GM18867 (cell line): Measurements from ENCODE around the gene COPA.

Source experiments
- ATAC-seq: cut with Tn5 transposase; IDR thresholded peaks from one replicate; pipeline ENCODE4 v1.9.1; 2021; ENCODE audit warnings: mild to moderate bottlenecking, moderate library complexity; ENCODE audit not compliant: unreplicated experiment

Gene COPA

DNA sequence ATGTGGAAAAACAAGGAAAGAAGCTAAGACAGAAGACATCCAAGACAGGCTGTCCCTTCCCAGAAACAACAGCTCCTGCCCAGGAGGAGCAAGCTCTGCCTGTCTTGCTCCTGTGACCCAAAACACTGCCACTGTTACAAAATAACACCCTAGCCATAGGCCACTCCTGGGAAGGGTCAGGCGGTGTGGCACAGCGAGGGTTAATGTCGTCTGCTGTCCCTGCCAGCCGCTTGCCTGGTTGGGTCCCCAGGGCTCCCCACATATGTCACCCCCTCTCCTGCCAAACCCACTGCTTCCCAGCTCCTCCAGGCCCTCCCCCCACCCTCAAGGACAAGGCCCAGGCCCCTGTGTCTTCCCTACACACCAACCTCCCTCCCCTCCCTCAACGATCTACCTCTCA, 20.0 kb upstream of the COPA start:
- ATAC-seq = no peak

DNA sequence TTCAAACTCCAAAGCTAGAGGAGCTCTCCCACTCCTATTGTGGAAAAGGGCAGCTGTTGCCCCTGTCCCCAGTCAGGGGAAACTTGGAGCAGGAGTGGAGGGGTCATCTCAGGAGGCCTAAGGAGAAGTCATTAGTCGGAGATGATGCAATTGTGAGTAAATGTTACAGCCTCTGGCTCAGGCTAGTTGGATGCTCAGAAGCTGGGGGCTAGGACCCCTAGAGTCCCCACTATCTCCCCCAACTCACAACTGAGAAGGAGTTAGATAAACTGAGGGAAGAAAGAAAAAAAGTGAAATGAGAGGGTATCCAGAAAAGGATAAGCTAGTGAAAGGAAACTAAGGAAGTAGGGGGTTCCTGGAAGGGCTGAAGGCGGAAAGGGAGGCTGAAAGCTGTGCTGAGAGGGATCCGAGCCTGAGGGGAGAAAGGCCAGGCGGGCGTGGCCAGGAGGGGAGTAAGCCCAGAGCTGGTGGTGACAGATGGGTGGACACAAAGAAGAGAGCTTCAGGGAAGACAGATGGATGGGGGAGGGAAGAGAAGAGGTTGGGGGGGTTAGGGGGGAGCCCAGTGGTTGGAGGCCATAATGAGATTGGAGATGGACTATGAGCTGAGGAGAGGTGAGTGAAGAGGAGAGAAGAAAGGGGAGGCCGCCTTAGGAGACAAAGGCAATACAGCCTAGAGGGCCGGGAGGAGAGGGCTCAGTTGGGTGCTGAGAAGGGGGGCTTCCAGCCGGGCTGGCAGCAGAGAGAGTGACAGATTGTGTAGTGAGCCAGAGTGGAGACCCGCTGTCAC, 19.3 kb upstream of the COPA start:
- no peak for ATAC-seq

DNA sequence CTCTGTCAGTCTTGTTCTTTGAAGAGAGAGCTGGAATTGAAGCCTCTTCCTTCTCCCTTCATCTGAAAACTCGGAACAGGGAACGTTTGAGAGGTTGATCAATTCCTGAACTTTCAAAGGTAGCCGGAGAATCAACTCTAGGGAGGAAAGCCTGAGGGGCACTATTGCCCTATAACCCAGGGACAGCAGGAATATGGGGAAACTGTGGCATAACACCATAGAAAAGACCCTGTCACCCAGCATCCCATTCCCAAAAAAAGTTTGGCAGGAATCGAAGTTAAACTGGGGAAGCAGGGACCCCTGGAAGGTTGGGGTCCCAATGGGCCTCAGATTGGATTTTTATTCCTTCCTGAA, 18.7 kb upstream of the COPA start:
- ATAC-seq = no peak

DNA sequence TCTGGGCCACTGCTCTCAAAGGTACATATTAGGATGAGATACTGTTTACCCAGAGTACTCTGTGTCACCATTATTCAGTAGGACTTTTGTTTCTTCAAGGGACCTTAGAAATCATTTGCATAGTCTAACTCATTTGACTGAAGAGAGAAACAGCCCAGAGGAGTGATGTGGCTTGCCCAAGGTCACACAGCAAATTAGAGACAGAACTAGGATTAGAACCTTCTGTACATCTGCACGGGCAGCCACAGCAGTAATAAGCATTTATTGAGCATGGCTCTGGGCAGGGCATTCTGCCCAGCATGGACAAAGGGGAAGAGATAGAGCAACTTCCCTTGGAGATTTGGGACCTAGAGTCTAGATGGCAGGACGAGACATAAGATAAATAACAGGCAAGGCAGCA, 18.1 kb upstream of the COPA start:
- no peak for ATAC-seq

DNA sequence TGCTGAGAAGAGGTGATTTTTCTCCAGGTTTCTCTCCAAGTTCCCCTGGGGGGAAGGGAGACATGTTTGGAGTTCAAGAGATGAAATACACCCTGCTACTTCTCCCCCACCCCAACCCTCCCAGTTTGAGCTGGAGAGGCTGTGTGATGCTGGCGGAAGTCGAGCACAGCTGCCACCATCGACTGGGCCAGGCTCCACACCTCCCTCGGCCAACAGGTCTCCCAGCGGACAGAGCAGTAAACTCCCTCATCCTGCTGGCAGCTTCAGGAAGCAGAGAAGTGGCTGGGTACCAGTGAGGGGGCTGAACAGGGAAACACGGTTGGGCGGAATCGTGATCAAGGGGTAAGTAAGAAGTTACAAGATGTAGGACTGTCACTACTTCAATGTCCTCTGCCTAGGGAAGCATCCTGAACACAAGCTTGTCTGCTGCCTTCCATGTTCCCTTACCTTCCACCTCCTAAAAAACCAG, 17.2 kb upstream of the COPA start:
- ATAC-seq = no peak

DNA sequence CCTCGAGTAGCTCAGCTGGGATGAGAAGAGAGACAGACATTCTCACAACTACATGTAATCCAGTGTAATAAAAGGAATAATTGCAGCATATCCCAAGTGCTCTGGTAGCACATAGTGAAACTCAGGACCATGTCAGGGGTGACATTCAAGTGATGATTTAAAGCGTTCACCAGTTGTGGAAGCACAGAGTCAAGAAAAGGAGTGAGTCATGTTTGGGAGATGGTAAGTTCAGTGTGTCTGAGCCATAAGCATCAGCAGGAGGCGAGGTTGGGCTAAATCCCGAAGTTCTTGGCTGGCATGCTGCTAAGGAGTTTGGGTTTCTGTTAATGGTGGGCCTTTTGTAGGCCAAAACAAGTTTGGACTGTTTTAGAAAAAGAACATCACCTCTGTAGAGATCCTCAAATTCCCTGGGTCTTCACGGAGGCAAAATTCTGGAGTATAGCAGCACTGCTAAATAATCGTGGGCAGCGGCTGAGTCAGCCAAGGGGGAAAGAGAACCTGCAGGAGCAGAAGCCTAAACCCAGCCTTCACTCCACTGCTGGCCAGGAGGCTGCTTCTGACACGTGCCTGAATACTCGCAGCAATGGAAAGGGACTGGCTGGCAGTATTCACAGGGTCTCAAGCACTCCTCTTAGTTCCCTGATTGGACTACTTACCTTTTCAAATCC, 16.6 kb upstream of the COPA start:
- ATAC-seq = no peak

DNA sequence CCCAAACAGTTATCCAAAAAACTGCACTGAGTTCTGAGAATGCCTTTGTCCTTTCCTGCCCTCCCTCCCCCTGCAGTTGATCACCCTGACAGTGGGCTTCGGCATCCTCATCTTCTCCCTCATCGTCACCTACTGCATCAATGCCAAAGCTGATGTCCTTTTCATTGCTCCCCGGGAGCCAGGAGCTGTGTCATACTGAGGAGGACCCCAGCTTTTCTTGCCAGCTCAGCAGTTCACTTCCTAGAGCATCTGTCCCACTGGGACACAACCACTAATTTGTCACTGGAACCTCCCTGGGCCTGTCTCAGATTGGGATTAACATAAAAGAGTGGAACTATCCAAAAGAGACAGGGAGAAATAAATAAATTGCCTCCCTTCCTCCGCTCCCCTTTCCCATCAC, 15.0 kb upstream of the COPA start:
- no peak for ATAC-seq

DNA sequence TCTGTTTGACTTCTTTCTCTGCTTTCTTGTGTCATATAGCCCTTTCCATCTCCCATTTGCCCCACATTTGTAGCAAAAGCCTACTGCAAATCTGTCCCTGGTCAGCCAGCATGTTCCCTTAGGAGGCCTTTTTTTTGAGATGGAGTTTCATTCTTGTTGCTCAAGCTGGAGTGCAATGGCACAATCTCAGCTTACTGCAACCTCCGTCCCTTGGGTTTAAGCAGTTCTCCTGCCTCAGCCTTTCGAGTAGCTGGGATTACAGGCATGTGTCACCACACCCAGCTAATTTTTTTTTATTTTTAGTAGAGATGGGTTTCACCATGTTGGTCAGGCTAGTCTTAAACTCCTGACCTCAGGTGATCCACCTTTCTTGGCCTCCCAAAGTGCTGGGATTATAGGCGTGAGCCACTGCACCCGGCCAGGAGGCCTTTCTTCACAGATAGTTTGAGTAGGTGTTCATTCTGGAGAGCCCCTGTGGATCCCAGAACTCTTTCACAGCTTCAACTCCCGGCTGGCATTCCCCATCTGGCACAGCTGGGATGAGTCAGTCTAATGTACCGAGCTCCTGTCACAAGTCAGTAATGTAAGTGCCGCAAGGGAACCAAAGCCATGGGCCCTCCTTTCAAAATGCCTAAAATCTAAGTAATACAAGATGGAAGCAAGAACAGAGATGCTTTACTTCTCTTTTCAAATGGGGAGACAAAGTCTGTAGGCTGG, 14.4 kb upstream of the COPA start:
- ATAC-seq = no peak

DNA sequence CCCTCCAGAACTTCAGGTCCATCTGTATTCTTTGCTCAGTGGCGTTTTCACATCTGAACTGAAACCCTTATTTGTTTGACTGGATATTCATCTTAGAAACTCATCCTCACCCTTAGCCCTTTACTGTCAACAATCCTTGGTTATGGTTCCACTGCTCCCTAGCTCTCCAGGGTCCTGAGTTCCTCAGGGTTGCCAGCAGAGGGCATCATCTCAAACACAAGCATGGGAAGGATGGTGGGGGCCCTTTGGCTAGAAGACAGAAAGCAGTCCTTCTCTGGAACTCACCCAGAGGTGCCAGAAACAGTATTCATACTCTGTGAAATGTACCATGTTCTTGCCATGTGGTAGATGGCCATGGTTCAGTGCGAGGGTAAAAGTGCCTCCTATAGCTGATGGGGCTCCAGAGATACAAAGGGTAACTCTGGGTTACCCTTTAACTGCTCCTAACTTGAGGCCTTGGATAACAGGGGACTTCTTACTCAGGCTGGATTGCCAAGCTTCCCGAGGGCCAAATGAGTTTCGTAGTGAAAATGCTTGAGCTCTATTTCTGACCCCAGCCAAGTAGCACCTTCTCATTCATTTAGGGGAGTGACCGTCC, 11.4 kb upstream of the COPA start:
- no peak for ATAC-seq

DNA sequence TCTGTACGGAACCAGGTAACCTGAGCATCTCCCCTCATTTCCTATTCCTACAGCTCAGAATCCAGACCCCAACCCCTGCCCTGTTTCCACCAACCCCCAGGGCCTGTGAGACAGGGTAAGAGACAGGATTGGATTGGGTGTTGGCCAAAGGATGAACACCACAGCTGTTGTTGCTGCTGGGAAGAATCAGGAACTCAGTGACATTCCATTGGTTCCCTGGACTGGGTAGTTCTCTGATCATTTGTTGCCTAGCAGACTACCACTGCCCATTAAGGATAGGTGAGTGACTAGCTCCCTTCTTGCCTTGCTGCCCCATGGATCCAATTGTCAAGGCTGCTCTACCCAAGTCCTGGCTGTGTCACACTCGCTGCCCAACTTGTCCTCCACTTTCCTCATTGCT, 10.2 kb upstream of the COPA start:
- no peak for ATAC-seq

DNA sequence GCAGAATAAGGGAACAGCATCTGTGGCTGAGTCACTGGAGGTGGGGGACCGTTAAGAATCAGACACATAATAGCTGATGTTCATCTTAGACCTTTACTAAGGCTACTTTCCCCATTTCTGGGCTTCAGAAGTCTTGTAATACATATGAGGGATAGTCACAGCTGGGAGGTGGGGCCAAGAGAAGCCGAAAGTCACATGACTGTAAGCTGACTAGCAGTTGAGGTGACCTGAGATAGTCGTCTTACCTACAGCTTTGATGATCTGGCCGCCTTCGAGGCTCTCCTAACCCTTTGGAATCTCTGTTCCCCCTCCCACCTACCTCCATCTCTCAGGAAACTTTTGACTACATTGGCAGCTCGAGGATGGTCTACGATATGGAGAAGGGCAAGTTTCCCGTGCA, 9.5 kb upstream of the COPA start:
- ATAC-seq = no peak

DNA sequence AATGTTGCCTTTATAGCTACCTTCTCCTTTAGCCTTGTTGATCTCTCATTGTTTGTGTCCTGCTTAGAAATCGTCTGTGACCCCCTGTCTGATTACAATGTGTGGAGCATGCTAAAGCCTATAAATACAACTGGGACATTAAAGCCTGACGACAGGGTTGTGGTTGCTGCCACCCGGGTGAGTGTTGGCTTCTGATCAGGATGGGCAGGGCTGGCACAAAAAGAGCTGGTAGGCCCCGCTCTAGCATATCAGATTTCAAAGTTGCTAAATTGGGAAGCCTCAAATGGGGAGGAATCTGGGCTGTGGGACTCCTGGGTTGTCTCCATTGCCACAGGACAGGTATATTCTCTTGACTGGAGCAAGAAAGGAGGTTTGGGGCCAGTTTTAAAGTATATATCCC, 8.6 kb upstream of the COPA start:
- ATAC-seq = no peak

DNA sequence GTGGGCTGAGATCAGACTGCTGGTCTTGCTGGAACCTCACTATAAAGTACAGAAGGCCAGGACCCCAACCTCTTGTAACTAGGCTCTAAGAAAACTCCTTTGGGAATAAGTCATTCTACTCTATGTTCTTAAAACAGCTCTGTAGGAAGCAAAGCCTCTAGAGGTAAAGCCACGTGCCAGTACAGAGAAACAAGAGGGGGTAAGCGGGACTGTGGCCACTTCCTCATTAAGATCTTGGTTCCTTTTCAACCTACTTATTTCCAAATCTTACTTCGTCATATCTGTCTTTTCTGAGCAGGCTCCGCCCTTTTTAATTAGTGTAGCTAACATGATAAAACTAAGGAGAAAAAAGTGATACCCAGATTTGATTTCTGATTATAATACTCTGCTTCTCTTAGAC, 3.9 kb upstream of the COPA start:
- ATAC-seq = no peak

DNA sequence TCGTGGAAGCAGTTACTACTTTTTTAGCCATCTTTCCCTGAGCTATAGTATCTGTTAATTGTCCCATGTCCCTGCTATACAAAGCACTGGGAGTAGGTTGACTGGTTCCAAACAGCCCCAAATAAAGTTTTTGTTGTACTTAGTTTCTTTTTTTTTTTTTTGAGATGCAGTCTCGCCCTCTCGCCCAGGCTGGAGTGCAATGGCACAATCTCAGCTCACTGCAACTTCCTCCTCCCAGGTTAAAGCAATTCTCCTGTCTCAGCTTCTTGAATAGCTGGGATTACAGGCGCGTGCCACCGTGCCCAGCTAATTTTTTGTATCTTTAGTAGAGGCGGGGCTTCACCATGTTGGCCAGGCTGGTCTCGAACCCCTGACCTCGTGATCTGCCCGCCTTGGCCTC, 3.4 kb upstream of the COPA start:
- no peak for ATAC-seq

DNA sequence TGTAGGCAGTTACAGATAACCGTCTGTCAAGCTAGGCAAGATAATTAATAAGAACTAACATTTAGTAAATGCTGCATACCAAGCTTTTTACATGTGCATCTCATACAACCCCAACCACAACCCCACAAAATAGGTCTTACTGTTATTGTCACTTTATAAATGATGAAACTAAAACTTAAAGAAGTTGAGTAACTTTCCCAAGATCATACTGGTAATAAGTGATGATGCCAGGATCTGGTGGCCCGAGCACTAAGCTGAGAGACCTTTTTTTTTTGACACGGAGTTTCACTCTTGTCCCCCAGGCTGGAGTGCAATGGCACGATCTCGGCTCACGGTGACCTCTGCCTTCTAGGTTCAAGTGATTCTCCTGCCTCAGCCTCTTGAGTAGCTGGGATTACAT, 1.9 kb upstream of the COPA start:
- ATAC-seq = no peak

DNA sequence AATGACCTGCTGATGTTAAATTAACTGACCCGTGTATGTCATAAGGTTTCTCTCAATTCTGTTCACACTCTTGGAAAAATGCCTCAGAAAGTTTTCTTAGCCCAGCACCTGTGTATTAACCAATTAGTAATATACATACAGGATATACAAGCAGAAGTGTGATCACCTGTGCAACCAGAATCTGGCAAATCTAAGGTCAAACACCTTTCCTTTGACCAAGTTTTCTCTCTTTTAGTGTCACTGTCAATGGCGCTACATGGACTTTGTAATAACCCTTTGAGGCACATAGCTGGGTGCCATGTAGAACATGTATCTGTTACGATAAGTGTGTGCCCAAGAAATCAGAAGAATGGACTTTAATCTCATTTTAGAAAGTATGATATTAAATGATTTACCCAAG, 1.2 kb upstream of the COPA start:
- no peak for ATAC-seq

DNA sequence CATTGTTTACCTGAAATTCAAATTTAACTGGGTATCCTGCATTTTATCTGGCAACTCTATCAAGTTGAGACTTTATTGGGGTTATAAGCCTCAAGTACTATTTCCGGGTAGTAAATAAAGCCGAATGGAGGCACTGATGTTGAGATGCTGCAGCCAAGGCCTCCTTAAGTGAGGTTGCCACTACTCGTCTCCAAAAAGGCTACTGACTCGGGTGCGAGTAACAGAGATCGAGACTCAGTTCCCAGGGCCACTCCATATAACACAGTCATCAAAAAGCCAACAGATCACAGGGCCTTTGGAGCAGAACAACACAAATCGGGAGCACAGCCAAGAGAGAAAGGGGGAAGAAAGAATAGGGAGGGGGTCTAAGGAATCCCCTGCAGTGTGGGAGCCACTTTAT, 524 bp downstream of the COPA start:
- ATAC-seq = no peak

DNA sequence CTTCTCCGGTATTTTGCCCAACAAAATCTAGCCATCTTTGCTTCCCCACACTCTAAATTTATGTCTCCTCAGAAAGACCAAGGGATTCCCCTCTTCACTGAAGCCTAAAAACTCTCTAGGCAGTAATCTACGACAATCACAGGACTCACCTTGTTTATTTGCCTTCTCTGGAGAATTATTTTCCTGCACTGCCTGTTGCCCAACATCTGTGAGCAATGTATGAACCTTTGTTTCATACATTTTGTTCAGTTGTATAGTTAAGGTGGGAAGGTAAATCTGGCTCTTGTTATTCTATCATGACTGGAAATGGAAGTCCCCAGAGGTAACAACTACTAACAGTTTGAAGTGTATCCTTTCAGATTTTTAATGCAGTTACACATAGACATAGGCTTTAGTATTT, 2.2 kb downstream of the COPA start:
- no peak for ATAC-seq

DNA sequence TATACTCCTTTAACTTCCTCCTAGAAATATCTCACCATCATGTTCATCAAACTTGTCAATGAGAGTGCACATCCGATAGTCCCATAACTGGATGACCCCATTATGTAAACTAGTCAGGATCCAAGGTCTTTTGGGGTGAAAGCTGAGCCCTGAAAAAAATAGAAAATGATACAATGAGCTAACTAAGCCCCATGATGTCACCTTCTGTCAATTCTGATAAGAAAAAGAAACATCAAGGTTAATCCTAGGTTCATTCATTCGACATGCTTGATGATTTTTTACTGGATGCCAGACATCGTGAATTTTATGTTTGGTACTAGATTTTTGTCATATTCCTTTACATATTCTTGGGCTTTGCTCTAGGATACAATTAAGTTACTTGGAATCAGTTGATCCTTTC, 2.9 kb downstream of the COPA start:
- ATAC-seq = no peak

DNA sequence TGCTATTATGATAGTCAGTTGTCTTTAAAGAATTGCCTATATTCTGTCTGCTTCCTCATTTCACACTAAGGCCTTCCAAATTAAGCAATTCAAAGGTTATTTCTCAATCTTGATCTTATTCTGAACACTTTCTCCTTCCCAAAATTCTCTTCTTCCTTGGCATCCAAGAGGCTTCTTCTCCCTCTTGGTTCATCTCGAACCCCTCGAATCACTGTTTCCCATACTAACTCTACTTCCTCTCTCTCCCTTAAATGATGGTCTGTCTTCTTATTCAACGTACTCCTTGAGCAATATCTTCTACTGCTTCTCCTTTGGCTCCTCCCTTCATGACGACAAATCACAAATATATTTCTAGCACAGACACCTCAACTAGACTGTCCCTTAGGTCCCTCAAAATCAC, 4.5 kb downstream of the COPA start:
- ATAC-seq = no peak

DNA sequence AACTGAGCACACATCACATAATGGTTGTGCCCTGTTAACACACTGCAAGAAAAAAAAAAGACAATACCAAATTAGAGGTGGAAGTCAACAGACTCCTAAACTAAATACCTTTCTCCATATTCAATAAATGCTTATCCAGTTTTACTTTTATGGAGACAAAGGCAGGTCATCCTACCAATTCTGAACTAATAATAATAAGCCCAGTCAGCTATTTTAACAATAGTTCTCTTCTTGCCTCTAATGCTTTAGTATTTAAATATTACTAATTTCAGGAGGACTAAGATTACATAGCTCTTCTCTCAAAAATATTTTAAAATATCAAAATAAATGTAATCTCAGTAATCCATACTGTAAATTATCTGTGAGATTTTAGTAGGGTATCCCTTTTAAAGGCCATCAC, 10.5 kb downstream of the COPA start:
- no peak for ATAC-seq

DNA sequence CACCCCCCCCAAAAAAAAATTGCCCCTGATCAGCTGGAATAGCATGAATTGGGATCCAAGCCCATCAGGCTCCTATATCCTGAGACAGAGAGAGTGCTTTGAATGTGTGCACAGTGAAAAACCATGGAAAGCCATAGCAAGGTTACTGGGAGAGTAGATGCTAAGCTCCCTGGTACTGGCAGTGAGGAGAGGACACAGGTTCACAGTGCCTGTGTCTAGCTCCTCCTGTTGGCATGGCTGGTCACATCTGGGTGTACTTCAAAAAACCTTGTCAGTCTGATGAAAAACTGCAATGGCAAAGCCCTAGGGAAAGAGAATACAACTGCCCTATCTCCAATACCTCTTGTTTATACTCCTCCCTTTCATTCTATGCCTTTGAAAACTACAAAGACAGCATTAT, 12.9 kb downstream of the COPA start:
- no peak for ATAC-seq
